ENCODE results near the gene CRELD2.

The CRELD2 gene, protein sequence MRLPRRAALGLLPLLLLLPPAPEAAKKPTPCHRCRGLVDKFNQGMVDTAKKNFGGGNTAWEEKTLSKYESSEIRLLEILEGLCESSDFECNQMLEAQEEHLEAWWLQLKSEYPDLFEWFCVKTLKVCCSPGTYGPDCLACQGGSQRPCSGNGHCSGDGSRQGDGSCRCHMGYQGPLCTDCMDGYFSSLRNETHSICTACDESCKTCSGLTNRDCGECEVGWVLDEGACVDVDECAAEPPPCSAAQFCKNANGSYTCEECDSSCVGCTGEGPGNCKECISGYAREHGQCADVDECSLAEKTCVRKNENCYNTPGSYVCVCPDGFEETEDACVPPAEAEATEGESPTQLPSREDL

GRCh38 chr22:49917974-49918910 lies at the start of gene CRELD2, which contains the start of gene ALG12:
CRELD2 (plus strand) TSS chr22:49918634; CDS start chr22:49918770, 136 bp downstream.
ALG12 (minus strand) TSS chr22:49918438; CDS start chr22:49913765, 4,673 bp downstream.
- DNase-seq: peak; percentile 97

DNA sequence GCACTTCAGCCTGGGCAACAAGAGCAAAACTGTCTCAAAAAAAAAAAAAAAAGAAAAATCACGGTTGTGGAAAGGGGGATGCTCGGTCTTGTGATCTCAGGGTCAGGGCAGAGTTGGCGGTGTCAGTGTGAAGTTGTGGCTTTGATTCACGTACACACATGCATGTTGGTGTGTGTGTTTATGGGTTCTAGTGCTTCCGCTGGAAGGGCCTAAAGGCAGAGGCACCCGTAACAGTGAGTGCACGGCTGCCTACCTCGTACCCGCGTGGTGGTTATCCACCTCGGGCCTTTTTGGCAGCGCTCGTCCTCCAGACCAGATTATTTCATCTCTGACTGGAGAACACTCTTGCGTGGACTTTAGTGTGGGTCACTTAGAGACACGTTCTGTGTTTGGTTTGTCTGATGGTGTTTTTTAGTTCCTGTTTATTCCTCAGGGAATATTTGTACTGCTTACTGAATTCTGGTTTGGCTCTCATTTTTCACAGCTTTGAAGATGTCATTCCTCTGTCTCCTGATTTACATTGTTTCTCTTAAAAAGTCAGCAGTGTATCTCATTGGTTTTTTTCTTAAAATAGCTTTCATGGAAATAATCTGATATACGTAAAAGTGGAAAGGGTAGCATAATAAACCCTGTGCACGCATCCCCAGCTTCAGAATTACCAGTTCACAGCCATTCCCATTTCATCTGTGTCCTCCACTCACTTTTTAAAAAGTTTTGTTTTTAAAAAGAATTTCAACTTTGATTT lies 49.2 kb upstream of the CRELD2 start:
- DNase-seq: no peak

GRCh38 chr22:49869845-49870712 lies 48.4 kb upstream of the CRELD2 start:
- no peak for DNase-seq

DNA sequence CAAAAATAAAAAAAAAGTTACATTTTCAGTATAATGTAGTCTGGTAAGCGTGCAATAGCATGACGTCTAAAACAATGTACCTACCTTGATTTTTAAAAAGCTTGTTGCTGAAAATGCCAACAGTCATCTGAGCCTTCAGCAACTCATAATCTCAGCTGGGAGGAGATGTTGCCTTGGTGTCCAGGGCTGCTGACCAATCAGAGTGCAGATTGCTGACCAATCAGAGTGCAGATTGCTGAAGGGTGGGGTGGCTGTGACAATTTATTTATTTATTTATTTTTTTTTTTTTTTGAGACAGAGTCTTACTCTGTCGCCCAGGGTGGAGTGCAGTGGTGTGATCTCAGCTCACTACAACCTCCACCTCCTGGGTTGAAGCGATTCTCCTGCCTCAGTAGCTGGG lies 47.0 kb upstream of the CRELD2 start:
- DNase-seq: no peak

DNA sequence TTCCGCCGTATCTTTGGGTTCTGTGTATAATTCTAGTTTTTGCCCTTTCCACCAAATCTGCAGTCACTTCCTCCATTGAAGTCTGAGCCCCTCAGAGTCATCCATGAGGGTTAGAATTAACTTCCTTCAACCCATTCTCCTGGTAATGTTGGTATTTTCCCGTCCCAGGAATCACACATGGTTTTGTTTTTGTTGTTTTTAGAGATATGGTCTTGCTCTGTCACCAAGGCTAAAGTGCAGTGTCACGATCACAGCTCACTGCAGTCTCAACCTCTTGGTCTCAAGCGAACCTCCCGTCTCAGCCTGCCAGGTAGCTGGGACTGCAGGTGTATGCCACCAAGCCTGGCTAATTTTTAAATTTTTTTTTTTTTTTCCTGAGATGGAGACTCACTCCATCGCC lies 46.1 kb upstream of the CRELD2 start:
- no peak for DNase-seq

GRCh38 chr22:49873228-49873940 lies 45.0 kb upstream of the CRELD2 start:
- DNase-seq: no peak

- DNase-seq: no peak
Measured at GRCh38 chr22:49877642-49878041, 40.8 kb upstream of the CRELD2 start.

DNA sequence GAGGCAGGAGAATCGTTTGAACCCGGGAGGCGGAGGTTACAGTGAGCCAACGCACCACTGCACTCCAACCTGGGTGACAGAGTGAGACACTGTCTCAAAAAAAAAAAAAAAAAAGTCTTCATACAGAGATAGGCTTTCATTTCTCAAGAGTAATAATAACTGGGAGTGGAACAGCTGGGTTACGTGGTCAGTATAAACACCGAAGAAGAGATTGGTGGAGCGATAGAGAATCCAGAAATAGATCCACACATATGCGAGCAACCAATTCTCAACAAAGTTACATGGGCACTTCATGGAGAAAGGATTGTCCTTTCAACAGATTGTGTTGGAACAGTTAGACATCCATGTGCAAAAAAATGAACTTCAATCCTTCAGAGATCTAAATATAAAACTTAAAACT lies 40.2 kb upstream of the CRELD2 start:
- DNase-seq: no peak

DNA sequence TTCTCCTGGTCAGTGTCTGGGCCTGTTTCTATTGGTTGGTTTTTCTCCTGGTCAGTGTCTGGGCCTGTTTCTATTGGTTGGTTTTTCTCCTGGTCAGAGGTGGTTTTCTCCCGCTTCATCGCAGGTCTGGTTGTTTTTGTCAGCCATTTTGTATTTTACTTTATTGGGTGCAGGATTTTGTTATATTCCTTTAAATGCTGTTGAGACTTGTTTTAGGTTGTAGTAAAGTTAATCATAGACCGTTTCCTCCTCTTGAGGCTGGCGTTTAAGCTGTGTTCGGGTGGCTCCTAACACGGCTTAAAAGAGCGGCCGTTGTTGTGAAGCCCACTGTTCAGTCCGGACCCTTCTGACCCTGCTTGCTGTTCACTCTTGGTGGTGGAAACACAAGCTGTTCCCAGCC lies 38.6 kb upstream of the CRELD2 start:
- no peak for DNase-seq

DNA sequence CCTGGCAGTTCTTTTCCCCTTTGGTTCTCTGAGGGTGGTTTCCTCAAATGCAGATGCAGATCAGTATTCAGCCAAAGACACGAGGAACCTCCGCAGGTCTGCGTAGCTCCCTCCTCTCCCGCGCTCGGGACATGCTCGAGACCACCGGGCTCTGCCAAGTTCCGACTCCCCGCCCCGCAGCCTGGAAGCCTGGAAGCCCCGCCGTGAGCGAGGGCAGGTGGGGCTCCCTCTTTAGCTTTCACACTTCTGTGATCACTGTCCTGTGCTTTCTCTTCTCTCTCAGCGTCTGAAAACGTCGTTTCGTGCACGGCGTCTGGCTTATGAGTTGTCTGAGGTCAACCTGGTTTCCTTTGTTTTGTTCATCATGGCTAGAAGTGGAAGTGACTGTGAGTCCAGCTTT lies 38.2 kb upstream of the CRELD2 start:
- no peak for DNase-seq

- no peak for DNase-seq
Measured at GRCh38 chr22:49881856-49882255, 36.6 kb upstream of the CRELD2 start.

GRCh38 chr22:49882519-49883293 lies 35.7 kb upstream of the CRELD2 start:
- DNase-seq: no peak

DNA sequence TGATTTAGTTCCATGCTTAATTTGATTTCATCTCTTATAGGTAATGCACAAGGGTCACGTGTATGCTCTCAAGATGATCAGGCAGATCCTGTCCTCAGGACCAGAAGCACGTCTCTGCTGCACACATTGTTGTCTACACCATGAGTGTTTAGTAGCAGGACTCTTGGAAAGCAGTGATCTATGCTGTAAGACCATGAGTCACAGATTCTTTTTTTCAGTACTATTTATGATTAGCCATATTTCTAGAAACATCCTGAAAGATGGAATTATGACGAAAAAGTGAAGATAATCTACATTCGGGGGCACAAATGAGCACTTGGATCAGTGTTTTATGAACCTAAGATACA lies 35.2 kb upstream of the CRELD2 start:
- DNase-seq: no peak

DNA sequence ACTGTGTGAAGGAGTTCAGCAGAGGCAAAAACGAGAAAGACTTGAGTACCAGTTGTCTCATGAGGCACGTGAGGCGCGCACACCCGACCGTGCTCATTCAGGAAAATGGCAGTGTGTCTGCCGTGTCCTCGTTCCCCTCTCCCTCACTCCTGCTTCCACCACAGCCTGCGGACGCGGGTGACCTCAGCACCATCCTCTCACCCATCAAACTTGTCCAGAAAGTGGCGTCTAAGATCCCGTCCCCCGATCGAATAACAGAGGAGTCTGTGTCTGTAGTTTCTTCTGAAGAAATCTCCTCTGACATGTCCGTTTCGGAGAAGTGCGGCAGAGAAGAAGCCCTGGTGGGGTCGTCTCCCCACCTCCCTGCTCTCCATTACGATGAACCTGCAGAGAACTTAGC lies 34.4 kb upstream of the CRELD2 start:
- DNase-seq: no peak

- DNase-seq: no peak
Measured at GRCh38 chr22:49884503-49885260, 33.8 kb upstream of the CRELD2 start.

GRCh38 chr22:49885281-49885680 lies 33.2 kb upstream of the CRELD2 start:
- DNase-seq: no peak

DNA sequence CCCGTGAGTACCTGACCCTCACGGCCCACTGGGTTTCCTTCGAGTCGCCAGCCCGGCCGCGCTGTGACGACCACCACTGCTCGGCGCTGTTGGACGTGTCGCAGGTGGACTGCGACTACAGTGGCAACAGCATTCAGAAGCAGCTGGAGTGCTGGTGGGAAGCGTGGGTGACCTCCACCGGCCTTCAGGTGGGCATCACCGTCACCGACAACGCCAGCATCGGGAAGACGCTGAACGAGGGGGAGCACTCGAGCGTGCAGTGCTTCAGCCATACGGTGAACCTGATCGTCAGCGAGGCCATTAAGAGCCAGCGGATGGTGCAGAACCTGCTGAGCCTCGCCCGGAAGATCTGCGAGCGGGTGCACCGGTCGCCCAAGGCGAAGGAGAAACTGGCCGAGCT lies 32.6 kb upstream of the CRELD2 start:
- DNase-seq: no peak

DNA sequence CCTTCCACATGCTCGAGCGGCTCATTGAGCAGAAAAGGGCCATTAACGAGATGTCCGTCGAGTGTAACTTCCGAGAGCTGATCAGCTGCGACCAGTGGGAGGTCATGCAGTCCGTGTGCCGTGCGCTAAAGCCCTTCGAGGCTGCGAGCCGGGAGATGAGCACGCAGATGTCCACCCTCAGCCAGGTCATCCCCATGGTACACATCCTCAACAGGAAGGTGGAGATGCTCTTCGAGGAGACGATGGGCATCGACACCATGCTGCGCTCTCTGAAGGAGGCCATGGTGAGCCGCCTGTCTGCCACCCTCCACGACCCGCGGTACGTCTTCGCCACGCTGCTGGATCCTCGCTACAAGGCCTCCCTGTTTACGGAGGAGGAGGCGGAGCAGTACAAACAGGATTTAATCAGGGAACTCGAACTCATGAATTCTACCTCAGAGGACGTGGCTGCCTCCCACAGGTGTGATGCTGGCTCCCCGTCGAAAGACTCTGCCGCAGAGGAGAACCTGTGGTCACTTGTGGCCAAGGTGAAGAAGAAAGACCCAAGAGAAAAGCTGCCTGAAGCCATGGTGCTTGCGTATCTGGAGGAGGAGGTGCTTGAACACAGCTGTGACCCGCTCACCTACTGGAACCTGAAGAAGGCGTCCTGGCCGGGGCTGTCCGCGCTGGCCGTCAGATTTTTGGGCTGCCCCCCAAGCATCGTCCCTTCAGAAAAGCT lies 31.9 kb upstream of the CRELD2 start:
- DNase-seq: no peak

DNA sequence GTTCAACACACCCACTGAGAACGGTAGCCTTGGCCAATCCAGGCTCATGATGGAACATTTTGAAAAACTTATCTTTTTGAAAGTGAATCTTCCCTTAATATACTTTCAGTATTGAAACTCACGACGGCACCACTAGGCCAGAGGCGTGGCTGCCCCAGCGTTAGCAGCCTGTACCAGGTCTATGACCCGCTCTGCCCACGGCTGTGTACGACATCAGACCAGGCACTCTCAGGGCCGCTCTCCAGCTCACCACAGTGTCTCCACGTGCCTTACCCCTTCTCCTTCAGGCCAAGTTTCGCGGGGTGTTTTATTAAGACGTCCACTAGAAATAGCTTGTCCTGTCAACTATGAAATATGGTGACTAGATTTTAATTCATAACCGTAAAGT lies 31.4 kb upstream of the CRELD2 start:
- no peak for DNase-seq

Measured in activated T-cell treated with anti-CD3 and anti-CD28 coated beads for 4 hours (primary cell).